ENCODE measurements around the gene LRRC61.
A peak's percentile ranks its signal among the peaks of the same experiment; 100 is the strongest.

Gene LRRC61

DNA sequence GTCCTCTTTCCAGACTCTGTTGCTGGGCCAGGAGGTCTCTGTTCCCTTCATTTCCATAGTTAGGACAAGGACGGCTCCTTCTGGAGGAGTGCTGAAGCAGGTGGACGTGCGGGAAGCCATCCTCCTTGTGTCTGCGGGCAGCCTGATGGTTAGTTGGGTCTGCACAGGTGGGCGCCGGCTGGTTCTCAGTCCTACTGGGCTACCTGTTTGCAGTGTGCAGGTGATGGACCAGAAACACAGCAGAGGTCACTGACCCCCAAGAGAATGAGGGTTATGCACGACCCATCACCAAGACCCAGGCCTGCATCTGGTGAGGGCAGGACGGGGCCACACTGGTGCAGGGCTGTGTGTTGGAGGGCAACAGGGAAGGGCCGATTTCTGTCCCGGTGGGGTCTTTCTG, 10.5 kb downstream of the LRRC61 start:
- DNase-seq: no peak

GRCh38 chr7:150334108-150334507, 11.0 kb downstream of the LRRC61 start:
- DNase-seq: no peak

GRCh38 chr7:150335108-150335773, 12.1 kb downstream of the LRRC61 start:
- no peak for DNase-seq

- no peak for DNase-seq
Measured at GRCh38 chr7:150335774-150336112, 12.6 kb downstream of the LRRC61 start.

GRCh38 chr7:150336746-150337145, 13.6 kb downstream of the LRRC61 start:
- no peak for DNase-seq

DNA sequence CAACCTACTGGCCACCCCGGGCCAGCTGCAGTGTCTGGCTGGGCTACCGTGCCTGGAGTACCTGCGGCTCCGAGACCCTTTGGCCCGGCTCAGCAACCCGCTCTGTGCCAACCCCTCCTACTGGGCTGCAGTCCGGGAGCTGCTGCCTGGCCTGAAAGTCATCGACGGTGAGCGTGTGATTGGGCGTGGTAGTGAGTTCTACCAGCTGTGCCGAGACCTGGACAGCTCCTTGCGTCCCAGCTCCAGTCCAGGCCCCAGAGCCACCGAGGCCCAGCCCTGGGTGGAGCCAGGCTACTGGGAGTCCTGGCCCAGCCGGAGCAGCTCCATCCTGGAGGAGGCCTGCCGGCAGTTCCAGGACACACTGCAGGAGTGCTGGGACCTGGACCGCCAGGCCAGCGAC, 14.0 kb downstream of the LRRC61 start:
- DNase-seq: no peak

- peak; percentile 39 to 48 for DNase-seq
Measured at GRCh38 chr7:150337659-150338081, 14.5 kb downstream of the LRRC61 start.

DNA sequence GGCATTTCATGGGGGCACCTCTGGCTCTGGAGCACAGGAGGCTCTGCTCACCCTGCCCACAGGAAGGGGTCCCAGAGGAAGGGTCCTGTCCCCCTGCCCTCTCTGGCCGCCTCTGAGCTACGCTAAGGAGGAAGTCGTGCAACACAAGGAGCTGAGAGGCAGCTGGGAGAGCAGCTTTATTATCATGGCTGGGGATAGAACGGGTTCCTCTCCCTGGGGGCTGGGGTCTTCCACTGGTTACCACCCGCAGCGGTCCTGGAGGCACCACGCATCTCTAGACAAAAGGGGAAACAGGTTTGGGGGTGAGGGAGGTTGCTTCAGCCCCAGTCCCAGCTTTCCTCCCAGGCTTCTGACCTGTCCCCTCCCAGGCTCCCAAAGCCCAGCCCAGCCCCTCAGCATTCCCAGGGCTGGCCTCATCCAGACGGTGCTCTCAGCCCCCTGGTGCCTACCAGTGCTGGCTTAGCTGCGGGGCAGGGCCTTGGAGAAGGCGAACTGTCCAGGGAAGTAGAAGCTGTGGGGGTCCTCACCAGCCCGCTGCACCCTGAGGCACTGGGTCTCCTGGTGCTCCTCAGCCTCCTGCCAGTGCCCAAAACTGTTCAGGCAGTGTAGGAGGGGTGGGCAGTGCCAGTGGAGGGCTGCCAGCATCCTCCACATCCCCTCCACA, 15.1 kb downstream of the LRRC61 start:
- DNase-seq: no peak

- DNase-seq: no peak
Measured at GRCh38 chr7:150339409-150339809, 16.3 kb downstream of the LRRC61 start.

GRCh38 chr7:150340024-150340749, 17.0 kb downstream of the LRRC61 start:
- no peak for DNase-seq

- DNase-seq: no peak
Measured at GRCh38 chr7:150340875-150341262, 17.7 kb downstream of the LRRC61 start.

DNA sequence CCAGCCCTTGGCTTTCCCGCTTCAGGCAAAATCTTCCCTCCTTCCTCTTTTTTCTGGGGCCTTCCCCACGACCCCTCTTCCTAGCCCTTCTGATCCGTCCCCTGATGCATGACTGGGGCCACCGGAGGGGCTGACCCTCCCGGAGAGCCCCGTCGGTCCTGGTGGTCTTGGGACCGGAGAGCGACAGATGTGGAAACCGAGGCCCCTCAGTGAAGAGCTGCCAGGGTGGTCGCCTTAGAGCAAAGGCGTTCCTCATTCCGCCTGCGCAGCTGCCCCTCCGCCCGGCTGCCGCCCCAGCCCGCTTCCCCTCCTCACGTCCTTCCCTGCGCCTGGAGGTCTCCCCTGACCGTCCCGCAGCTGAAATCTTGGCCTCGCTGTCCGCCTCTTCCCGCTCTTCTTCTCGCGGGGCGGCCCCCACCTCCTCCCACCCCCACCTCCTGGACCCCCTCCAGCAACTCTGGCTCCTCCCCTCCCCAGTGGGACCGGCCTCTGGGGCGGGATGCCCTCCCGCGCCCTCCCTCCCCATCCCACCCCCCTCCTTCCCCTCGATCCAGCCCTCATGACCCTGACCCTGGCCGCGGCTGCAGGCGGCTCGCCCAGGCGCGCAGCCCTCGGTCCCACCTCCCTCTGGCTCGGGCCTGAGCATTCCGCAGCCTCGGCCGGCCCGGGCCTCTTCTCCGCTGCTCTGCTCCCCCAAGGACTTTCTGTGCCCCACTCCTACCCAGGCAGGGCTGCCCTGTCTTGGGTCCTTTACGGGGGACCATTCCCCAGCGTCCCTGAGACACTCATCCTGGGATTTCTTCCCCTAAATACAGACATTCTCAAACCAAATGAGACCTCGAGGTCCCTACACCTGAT, 18.3 kb downstream of the LRRC61 start, which contains the start of gene RARRES2:
Gene RARRES2 (minus strand): TSS at position 367 of the 858 bp plus-strand sequence. CDS start 1,020 bp downstream, outside the sequence.
- DNase-seq: no peak

DNA sequence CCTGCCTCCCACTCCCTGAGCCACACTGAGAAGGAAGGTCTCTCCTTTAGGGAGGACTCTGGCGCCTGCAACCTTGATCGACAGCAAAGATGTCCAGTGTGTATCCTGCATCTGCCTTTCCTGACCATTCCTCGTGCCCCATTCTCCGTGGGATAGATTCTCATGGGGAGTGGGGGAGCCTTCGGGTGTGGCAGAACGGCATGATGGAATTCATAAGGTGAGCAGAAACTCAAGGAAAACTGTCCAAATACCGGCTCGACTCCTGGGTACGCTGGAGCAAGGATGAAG, 18.9 kb downstream of the LRRC61 start:
- DNase-seq: no peak

DNA sequence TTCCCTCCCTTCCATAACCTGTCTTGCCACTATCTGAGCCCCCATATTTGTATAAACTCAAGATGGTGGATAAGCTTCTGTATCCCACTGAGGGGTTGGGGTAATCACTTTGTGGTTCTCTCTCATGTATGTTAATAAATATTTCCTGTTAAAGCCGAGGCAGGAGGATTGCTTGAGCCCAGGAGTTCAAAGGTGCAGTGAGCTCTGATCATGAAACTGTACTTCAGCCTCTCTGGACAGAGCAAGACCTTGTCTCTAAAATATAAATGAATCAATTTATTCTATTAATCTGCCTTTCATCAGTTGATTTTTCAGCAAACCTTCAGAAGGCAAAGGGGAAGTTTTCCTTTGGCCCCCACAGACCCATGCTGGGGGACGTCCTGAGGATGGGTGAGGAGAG, 20.1 kb downstream of the LRRC61 start:
- DNase-seq: no peak

DNA sequence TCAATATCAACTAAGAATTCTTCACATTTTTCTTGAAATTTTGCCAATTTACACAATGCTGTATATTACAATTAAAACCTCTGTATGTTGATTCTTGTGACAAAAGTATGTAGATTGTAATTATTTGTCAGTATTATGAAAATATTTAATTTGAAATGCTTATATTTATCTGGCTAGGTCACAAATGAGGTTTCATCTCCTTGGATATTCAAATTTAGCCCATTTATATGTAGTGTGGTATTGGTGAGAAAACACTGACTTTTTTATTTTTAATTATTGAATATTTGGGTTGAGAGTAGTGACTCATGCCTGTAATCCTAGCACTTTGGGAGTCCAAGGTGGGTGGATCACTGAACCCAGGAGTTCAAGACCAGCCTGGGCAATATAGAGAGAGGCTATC, 21.1 kb downstream of the LRRC61 start:
- DNase-seq: no peak

DNA sequence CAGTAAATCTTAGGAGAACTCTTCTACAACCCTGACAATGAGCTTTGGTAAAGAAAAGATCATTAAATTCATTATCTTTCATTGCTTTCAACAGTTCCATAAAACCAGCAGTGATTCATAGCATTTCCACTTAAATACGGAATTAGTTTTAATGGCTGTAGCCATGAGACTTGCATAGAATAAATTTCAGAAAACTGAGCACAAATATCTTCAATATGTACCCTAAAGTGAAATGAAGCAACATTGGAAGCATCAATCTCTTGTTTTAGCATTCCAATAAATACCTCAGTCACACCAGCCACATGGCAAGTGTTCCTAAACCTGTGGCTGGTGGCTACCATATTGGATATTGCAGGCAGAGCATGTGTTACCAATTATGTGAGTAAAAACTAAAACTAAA, 21.9 kb downstream of the LRRC61 start:
- no peak for DNase-seq

- DNase-seq: no peak
Measured at GRCh38 chr7:150346922-150347321, 23.8 kb downstream of the LRRC61 start.

DNA sequence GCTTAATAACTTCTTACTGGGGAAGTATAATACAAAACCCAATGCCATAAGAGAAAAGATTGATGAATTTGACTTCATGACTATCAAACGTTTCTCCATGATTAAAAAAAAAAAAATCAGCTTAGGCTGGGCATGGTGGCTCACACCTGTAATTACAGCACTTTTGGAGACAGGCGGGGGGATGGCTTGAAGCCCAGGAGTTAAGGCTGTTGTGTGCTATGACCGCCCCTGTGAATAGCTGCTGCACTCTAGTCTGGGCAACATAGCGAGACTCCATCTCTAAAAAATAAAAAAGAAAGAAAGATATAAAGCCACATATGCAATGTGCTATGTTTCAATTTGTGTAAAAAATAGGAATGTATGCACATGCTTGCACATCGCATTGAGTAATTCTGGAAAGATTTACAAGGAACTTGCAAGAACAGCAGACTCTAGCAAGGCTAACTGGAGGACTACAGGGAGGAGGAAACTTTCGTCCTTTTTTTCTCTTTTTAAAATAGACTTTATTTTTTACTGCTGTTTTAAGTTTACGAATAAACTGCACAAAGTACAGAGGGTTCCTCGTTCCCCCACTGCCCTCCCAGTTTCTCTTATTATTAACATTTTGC, 28.5 kb downstream of the LRRC61 start:
- no peak for DNase-seq

DNA sequence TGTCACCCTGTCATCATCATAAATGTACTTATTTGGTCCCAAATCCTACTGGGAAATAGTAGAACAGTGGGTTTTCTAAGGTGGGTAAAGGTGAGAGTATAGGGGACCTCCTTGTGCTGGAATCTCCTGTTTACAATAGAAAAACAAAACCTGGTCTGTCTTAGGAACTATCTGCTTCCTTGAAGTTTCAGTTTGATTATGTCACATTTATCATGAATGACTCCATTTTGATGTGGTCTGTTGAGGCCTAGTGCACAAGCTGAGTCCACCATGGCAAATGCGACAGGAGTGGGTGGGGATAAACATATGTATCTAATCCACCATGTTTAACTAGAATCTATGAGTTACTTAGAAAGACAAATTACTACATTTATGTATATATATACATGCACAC, 32.5 kb downstream of the LRRC61 start:
- DNase-seq: no peak

DNA sequence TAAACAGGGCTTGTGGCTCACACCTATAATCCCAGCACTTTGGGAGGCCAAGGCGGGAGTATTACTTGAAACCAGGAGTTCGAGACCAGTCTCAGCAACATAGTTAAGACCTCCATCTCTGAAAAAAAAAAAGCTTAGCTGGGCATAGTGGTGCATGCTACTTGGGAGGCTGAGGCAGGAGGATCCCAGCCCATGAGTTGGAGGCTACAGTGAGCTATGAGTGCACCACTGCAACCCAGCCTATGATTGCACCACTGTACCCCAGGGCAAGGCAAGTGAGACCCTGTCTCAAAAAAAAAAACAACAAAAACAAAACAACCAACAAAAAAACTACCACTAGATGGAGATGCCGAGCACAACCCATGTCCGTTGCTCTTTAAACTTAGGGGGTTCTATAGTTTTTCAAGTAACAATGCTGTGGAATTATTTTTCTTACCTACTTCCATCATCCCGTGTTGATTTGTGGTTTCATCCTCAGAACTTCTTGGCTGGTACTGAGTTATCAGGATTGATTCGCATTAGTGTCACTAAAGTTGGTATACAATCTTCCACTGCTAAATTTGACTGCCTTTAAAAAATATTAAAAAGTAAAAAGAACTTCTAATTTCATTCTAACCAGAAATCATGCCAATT, 33.2 kb downstream of the LRRC61 start:
- DNase-seq: no peak

- DNase-seq: no peak
Measured at GRCh38 chr7:150357270-150357669, 34.1 kb downstream of the LRRC61 start.

DNA sequence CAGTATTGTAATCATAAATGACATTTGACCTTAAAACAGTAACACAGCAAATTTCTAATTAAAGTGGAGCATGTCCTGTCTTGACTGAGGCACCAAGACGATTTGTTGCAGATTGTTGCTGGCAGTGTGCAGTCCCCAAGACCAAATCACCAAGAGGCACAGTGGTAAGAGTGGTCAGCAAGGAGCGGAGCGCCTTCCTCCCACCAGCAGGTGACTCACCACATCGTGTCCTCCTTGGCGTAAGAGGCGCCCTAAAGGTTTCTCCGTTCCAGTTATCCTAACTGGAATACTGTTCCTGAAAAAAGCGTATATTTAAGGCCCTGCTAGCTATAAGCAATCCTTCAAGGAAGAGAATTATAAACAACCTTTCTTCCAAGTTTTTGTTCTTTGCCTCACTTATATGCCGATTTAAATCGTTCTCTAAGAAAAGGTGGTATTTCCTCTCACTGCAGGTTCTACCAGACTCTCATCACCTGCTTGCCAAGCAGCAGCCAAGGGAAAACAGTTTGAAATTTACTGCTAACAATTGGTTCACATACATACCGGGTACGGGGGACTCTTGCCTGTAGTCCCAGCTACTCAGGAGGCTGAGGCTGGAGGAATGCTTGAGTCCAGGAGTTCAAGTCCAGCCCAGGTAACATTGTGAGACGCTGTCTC, 34.7 kb downstream of the LRRC61 start:
- DNase-seq: no peak

All from NCI-H187 (cell line).